ENCODE data around the gene INSRR. TPM values are rescaled to one million over a fixed set of nuclear protein-coding genes. Genes with fewer than 3 reads are reported as not detected.
A peak's percentile ranks its signal among the peaks of the same experiment; 100 is the strongest.

Gene INSRR
- total RNA-seq, 1 experiment from 2014 or later, result not detected

- intact Hi-C loops (cut with micrococcal nuclease; ENCODE audit: unreplicated experiment), result no loop called here
- Histone ChIP-seq H3K27me3 (ENCODE audit: control insufficient read depth, insufficient read depth, low read length) (no peaks in the 10 kb centered on the region), H3K27ac (ENCODE audit: low read length) (peak overlapping the region; percentile 91), H3K36me3 (ENCODE audit: control insufficient read depth, insufficient read depth, low read length) (no peaks in the 10 kb centered on the region), H3K4me1 (ENCODE audit: control insufficient read depth, insufficient read depth, low read length) (peaks cover 58% of the 10 kb centered on the region), H3K9me3 (ENCODE audit: control insufficient read depth, insufficient read depth, low read depth, low read length) (no peaks in the 10 kb centered on the region), H3K4me3 (ENCODE audit: low read depth in 2 of 2, low read length in 2 of 2) (no peak overlapping the region)
- ChIA-PET CTCF (interaction anchor here (0.6 to 1.2 kb wide), 4 partner anchors 15 to 210 kb away, joined by 3 read pairs; partner anchors contain the start of gene LRRC71), POLR2A (no interaction called here)
- in situ Hi-C loops (cut with HindIII; ENCODE audit: low pct_unique_long_range_greater_than_20kb, low sequenced_read_pairs), result no loop called here
- ATAC-seq (no peak), DNase-seq (ENCODE audit: low read depth, low spot score) (no peak)
- no TSS peak for BruUV-seq (replicated peaks)
- TF ChIP-seq POLR2AphosphoS5 (IDR thresholded peaks at IDR 0.05; ENCODE audit: low read depth, low read length) (no peak), SIN3A (IDR thresholded peaks at IDR 0.05; ENCODE audit: borderline replicate concordance, insufficient read depth, low read depth, low read length) (no peak), CTCF (IDR thresholded peaks at IDR 0.05) (no peak), TCF7L2 (IDR thresholded peaks at IDR 0.05; ENCODE audit: low read depth, low read length) (no peak), REST (IDR thresholded peaks at IDR 0.05; ENCODE audit: insufficient read depth in 1 of 2, low read depth in 2 of 2, low read length in 1 of 2) (no peak)
Observed at GRCh38 chr1:156898971-156899664, 40.2 kb upstream of the INSRR start.

- BruUV-seq (replicated peaks), result no TSS peak
- intact Hi-C loops (cut with micrococcal nuclease; ENCODE audit: unreplicated experiment), result no loop called here
- in situ Hi-C loops (cut with HindIII; ENCODE audit: low pct_unique_long_range_greater_than_20kb, low sequenced_read_pairs), result no loop called here
- peaks cover 65% of the 10 kb centered on the region for H3K4me1 ChIP-seq (ENCODE audit: control insufficient read depth, insufficient read depth, low read length)
- H3K9me3 ChIP-seq (ENCODE audit: control insufficient read depth, insufficient read depth, low read depth, low read length), result no peaks in the 10 kb centered on the region
- H3K36me3 ChIP-seq (ENCODE audit: control insufficient read depth, insufficient read depth, low read length), result no peaks in the 10 kb centered on the region
- ATAC-seq (peak; percentile 22), DNase-seq (ENCODE audit: low read depth, low spot score) (no peak)
- no peak for TF ChIP-seq POLR2AphosphoS5 (IDR thresholded peaks at IDR 0.05; ENCODE audit: low read depth, low read length)
- no peak for TF ChIP-seq CTCF (IDR thresholded peaks at IDR 0.05)
- TF ChIP-seq TCF7L2 (IDR thresholded peaks at IDR 0.05; ENCODE audit: low read depth, low read length), result no peak
- TF ChIP-seq SIN3A (IDR thresholded peaks at IDR 0.05; ENCODE audit: borderline replicate concordance, insufficient read depth, low read depth, low read length), result no peak
- no peak for TF ChIP-seq REST (IDR thresholded peaks at IDR 0.05; ENCODE audit: insufficient read depth in 1 of 2, low read depth in 2 of 2, low read length in 1 of 2)
- peak overlapping the region in 1 of 2 experiments; percentile 20; a peak in 2 of 4 replicates for H3K4me3 ChIP-seq (ENCODE audit: low read depth in 2 of 2, low read length in 2 of 2)
- H3K27ac ChIP-seq (ENCODE audit: low read length), result peak overlapping the region; percentile 91
- no peaks in the 10 kb centered on the region for H3K27me3 ChIP-seq (ENCODE audit: control insufficient read depth, insufficient read depth, low read length)
- ChIA-PET POLR2A (no interaction called here), CTCF (interaction anchor here (0.6 kb wide), 1 partner anchor 24 kb away, joined by 3 read pairs; no protein-coding TSS in a partner anchor)
Observed at GRCh38 chr1:156898161-156898566, 39.2 kb upstream of the INSRR start.
